Ecto neural progenitor cell (in vitro differentiated cells): ENCODE data around the gene IL20RA.

Experiments used
- DNase-seq: peaks from one replicate; pipeline ENCODE4 v3.0.0-alpha.2; 2018; ENCODE audit warnings: low spot score

IL20RA gene

GRCh38 chr6:137045222-137045789, 541 bp upstream of the IL20RA start:
- no peak for DNase-seq

GRCh38 chr6:137043710-137044365, 927 bp downstream of the IL20RA start:
- DNase-seq: peak; percentile 59

- no peak for DNase-seq
Measured at GRCh38 chr6:137040393-137040792, 4.4 kb downstream of the IL20RA start.

GRCh38 chr6:137039010-137039409, 5.8 kb downstream of the IL20RA start:
- no peak for DNase-seq

DNA sequence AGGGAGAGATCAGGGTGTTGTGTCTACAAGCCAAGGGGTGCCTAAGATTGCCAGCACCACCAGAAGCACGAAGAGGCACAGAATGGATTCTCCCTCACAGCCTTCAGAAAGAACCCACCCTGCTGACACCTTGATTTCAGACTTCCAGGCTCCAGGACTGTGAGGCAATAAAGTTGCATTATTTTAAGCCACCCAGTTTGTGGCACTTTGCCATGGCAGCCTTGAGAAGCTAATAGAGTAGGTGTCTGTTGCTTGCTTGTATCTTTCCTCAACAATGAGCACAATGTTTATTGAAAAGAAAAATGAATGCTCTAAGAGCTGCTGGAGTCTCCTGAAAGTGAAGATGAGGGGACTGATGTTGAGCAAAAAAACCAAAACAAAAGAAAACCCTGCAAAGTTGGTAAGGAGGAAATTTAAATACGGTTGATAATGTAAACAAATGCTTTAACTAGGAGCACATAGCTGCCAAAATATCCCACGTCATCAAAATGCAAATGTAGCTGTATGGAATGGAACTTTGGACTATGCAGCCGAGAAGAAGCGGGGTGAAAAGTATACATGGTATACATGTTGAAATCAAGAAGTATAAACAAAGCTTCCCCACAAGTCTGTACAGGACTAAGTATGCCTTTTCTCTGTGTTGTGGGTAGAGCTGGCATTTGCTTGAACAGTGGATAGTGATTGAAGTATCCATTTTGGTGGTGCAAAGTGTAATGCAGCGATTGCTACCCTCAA, 8.0 kb downstream of the IL20RA start:
- DNase-seq: no peak

DNA sequence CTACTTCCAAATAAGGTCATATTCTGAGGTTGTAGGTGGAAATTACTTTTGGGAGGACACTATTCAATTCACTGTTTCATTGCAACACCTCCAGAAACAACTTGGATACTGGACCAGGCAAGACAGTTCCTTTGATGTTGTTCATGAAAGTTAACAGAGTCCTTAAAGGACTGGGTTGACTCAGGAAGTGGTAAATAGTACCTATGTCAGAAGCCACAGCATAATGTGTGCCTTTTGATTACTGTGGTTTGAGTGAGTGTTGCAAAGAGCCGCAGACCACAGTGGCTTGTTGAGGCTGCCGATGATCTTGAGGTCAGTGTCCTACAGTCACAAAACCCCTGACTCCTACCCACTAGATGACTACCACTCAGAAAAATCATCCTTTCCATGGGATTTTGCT, 10.9 kb downstream of the IL20RA start:
- no peak for DNase-seq

DNA sequence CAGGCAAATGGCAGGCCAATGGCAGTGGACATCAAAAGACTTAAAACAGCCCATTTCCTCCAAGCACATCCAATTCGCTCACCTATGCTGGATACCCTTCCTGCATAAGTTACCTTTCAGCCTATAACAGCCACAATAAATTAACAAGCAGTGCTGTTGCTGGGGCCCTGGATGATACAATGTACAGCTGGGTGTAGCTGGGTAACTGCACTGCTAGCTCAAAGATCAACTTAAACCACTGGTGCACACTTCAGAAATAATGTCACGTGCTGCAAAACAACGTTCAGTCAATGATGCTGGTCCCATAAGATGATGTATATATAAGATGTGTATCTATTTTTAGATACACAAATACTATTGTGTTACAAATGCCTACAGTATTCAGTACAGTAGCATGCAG, 13.6 kb downstream of the IL20RA start:
- no peak for DNase-seq

DNA sequence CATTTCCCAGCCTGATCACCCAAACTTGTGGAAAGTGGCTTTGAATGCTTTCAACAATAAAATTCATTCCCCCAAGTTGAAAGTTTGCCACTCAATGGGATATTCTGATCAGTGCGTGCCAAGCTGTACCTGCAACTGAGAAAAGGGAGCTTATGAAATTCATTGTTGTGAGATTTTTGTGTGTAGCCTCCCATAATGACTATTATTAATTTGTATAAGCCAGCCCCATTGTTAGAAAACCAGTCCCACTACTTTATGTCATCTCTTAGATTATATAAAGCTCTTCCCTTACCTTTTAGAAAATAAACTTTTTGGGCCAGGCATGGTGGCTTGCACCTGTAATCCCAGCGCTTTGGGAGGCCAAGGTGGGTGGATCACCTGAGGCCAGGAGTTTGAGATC, 15.9 kb downstream of the IL20RA start:
- DNase-seq: no peak

- DNase-seq: no peak
Measured at GRCh38 chr6:137025786-137026730, 18.7 kb downstream of the IL20RA start.

GRCh38 chr6:137024237-137024990, 20.4 kb downstream of the IL20RA start:
- no peak for DNase-seq

- DNase-seq: no peak
Measured at GRCh38 chr6:137020776-137021175, 24.0 kb downstream of the IL20RA start.

GRCh38 chr6:137019476-137020272, 25.1 kb downstream of the IL20RA start:
- no peak for DNase-seq

DNA sequence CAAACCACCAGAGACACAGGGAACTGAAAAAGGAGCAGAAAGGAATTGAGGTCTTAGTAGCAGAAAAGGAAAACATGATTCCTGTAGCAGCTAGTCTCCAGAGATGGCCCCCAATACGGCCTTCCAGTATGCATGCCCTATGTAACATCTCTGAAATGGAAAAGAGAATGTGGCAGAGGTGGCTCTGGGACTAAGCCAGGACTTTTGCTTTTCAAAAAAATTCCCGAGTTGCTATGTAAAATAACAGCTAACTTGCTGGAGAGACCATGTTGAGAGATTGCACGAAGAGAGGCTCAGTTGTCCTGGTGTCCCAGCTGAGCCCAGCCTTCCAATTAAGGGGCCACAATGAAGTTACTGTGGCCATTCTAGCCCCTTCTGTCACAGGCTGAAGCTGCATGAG, 27.7 kb downstream of the IL20RA start:
- no peak for DNase-seq

DNA sequence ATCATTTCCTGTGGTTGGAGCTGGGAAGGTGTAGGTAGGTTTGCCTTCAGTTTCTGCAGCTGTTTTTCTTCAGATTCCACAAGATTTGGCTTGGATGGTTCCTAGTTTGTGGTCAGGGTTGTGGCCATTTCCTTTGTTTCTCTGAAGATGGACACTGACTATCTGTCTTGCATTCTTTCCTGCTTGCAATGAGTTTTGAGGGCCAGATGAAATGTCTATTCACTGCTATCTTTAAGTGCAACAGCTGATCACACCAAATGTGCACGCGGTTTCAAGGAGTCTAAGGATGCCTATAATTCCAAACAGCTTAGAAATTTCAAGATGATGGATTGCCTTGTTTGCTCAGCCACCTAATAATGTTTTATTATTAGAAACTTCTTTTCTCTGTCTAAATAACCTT, 28.4 kb downstream of the IL20RA start:
- DNase-seq: no peak

- no peak for DNase-seq
Measured at GRCh38 chr6:137015943-137016342, 28.8 kb downstream of the IL20RA start.

- DNase-seq: no peak
Measured at GRCh38 chr6:137013738-137014602, 30.8 kb downstream of the IL20RA start.

DNA sequence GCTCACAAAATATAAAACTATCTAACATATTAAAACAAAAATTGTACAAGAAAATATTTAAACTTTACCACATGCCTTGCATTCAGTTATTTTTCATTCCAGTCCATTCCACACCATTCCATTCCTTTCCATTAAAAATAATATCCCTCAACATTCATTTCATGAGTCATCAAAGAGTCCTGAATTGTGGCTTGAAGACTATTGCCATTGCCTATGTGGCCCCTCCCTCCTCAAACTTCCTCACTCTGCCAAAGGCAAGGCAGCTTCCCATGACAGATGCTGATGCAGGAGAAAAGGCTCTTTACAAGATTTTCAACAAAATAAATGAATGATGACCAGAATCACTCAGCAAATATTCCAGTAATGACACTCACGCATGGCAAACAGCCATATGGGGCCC, 31.7 kb downstream of the IL20RA start:
- no peak for DNase-seq

DNA sequence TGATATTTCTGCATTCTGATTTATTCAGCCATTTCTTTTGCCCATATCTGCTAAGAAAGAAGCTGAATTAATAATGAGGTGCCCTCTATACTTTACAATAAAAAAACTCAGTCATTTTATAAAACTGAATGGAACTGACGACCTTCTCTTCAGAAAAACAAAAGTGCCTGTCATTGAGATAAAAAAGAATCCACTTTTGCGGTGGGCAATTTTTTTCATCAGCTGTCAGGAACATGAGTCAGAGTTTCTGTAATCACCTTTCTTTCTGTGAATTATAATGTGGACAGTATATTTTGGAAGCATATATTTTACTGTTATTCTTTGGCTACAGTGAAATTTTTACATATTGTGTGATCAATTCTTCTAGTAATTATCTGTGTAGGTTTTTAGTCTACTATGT, 33.4 kb downstream of the IL20RA start:
- no peak for DNase-seq

DNA sequence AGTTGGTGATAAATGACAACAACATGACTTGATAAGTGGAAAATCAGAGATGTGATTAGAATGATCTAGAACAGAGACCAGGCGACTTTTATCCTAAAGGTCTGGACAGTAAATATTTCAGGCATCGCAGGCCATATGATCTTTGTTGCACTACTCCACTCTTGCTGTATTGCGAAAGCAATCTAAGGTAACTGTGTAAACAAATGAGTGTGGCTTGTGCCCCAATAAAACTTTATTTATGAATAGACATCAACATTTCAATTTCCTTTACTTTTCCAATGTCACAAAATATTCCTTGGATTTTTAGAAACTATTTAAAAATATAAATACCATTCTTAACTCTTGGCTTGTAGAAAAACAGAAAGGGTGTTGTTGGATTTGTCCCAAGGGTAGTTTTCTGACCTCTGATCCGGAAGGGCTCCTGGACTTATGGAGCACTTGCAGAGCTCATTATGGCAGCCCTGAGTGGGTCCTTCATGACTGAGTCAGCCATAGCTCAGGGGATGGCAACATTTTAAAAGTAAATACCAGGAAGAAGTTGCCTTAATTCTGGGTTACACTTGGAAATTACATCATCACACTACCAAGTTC, 34.5 kb downstream of the IL20RA start:
- DNase-seq: no peak
